ENCODE results near the gene TERB2. TPM values are rescaled to one million over a fixed set of nuclear protein-coding genes. Genes with fewer than 3 reads are reported as not detected.
"Not testable (repeated sequence)": the region's sequence is repeated elsewhere in the genome, so short reads cannot be mapped to it uniquely, and the experiment has no call there.

Gene TERB2
- total and polyA plus RNA-seq, 2 of the 4 experiments (the other 2 are of a cell fraction): not detected

DNA sequence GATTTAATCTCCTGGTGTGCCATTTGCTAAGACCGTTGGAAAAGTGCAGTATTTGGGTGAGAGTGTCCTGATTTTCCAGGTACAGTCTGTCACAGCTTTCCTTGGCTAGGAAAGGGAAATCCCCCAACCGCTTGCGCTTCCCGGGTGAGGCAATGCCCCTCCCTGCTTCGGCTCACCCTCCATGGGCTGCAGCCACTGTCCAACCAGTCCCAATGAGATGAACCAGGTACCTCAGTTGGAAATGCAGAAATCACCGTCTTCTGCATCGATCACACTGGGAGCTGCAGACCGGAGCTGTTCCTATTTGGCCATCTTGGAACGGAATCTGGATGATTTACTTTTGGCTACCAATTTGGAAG, 64.4 kb downstream of the TERB2 start:
- H2AK9ac ChIP-seq (replicated peaks; ENCODE audit: low read depth, low read length, poor library complexity); H3K4me1 ChIP-seq (ENCODE audit: control insufficient read depth, insufficient read depth, low read length); H3K9me1 ChIP-seq (ENCODE audit: insufficient read depth, low read length); H2AK5ac ChIP-seq (ENCODE audit: low read depth, low read length); DNase-seq; H3K4me2 ChIP-seq (ENCODE audit: low read depth, low read length); H3K14ac ChIP-seq (replicated peaks; ENCODE audit: low read depth, low read length); H4K5ac ChIP-seq (ENCODE audit: low read depth, low read length); H2AFZ ChIP-seq (replicated peaks; ENCODE audit: low read length, poor library complexity); POLR2A ChIA-PET (ENCODE audit: unreplicated experiment); H2BK20ac ChIP-seq (ENCODE audit: low read depth, low read length); H3K18ac ChIP-seq (ENCODE audit: low read depth, low read length); in situ Hi-C loops (cut with MboI; ENCODE audit: low sequenced_read_pairs); CTCF ChIA-PET; H3K36me3 ChIP-seq (ENCODE audit: control insufficient read depth, insufficient read depth, low read length); H2BK15ac ChIP-seq (ENCODE audit: low read depth, low read length); H4K91ac ChIP-seq (ENCODE audit: insufficient read depth, low read depth, low read length); H3K27ac ChIP-seq (ENCODE audit: insufficient read depth, low read length); H3K4me3 ChIP-seq (ENCODE audit: insufficient read depth, low read depth, low read length); H3K27me3 ChIP-seq (ENCODE audit: control insufficient read depth, insufficient read depth, low read length); BruUV-seq (replicated peaks); H3K9ac ChIP-seq (ENCODE audit: low read depth, low read length); H4K20me1 ChIP-seq (ENCODE audit: insufficient read depth, low read length); ATAC-seq (ENCODE audit: low read depth); dilution Hi-C loops (cut with HindIII; ENCODE audit: low sequenced_read_pairs, unreplicated experiment); H2BK5ac ChIP-seq (ENCODE audit: low read depth, low read length, poor library complexity, severe bottlenecking); H3K4ac ChIP-seq (ENCODE audit: low read depth, low read length); H2BK120ac ChIP-seq (ENCODE audit: low read depth, low read length); H4K8ac ChIP-seq (ENCODE audit: low read depth in 2 of 2, low read length in 2 of 2); H3K56ac ChIP-seq (ENCODE audit: extremely low read depth, insufficient read depth, low read length); H3K9me3 ChIP-seq (ENCODE audit: control insufficient read depth, insufficient read depth, low read length); H3K23ac ChIP-seq (ENCODE audit: low read depth, low read length): not testable (repeated sequence)
- peaks cover 3 to 13% of the 10 kb centered on the region in 2 experiments; a peak in 2 of 4 replicates for H3K79me1 ChIP-seq (ENCODE audit: low read depth in 1 of 2, low read length in 2 of 2)
- WGBS, 2 experiments (ENCODE audit: extremely low coverage in 2 of 2, insufficient read length in 1 of 2): no CpG with 5 or more reads among the region's 9 CpGs
- intact Hi-C loops (cut with micrococcal nuclease): loop anchor here (5.0 kb wide), 1 partner anchor 71 kb away; no protein-coding TSS in a partner anchor
